Body of pancreas (tissue), 4 donors: Measurements from ENCODE around the gene STPG1.

Experiments used
- CTCF ChIP-seq, 7 experiments: fragments of 450-650 bp in 4 of 7; fragments of 200-600 bp in 3 of 7; sonication (generic) in 3 of 7; IDR thresholded peaks; one replicate each; pipeline ENCODE4 v1.5.1; 2016 to 2019; ENCODE audit warnings: antibody characterized with exemption in 7 of 7
- POLR2A ChIP-seq, 3 donors: fragments of 450-650 bp; IDR thresholded peaks; one replicate each; pipeline ENCODE4 v1.6.1; 2016; ENCODE audit warnings: antibody characterized with exemption in 3 of 3, mild to moderate bottlenecking in 2 of 3

- TF ChIP-seq POLR2A (IDR thresholded peaks at IDR 0.05) (no peak), CTCF (IDR thresholded peaks at IDR 0.05) (no peak)
Measured at GRCh38 chr1:24383381-24383940, 30.1 kb downstream of the STPG1 start.
